Mucosa of descending colon (tissue), 3 donors: ENCODE results near the gene FGGY. TPM values are rescaled to one million over a fixed set of nuclear protein-coding genes. Genes with fewer than 3 reads are reported as not detected.
"Not testable (repeated sequence)": the region's sequence is repeated elsewhere in the genome, so short reads cannot be mapped to it uniquely, and the experiment has no call there.

ENCODE experiments used
- ATAC-seq: fragments of 200-7000 bp; cut with Tn5 transposase; one replicate; pipeline ENCODE4 v1.9.1; 2020; ENCODE audit warnings: mild to moderate bottlenecking, moderate library complexity
- DNase-seq, 3 donors: peaks; one replicate each; pipeline ENCODE4 v3.0.0-alpha.2; 2020
- H3K36me3 ChIP-seq: fragments of 200-600 bp; one replicate; pipeline ENCODE4 v1.8.0; 2021; ENCODE audit warnings: low read depth, mild to moderate bottlenecking
- H3K4me1 ChIP-seq: fragments of 200-600 bp; one replicate; pipeline ENCODE4 v1.8.0; 2021; ENCODE audit warnings: low read depth, mild to moderate bottlenecking
- H3K4me3 ChIP-seq: fragments of 200-600 bp; one replicate; pipeline ENCODE4 v1.8.0; 2021; ENCODE audit warnings: mild to moderate bottlenecking
- H3K9me3 ChIP-seq: fragments of 200-600 bp; one replicate; pipeline ENCODE4 v1.8.0; 2021; ENCODE audit warnings: mild to moderate bottlenecking
- CTCF ChIP-seq: fragments of 200-600 bp; IDR thresholded peaks from one replicate; pipeline ENCODE4 v1.8.0; 2022; ENCODE audit warnings: antibody characterized with exemption, mild to moderate bottlenecking
- intact Hi-C, 2 donors: fragments of 100-400 bp; cut with DNase I in 1 of 2; cut with micrococcal nuclease in 1 of 2; formaldehyde crosslinking; loops; one replicate each; pipeline versions ENCODE4 v1.11.0 to v1.11.1; 2022; cut with DNase I, micrococcal nuclease
- total RNA-seq, 3 donors: library from RNA; stranded (reverse); fragmentation: NEBNext Ultra II Directional in 2 of 3; extraction: Animal tissue kit (Norgen Biotek cat#: 25700) in 2 of 3; gene quantifications; one replicate each; pipeline versions ENCODE4 v1.2.1 to v1.2.4, GENCODE V29; 2021 to 2023
- donor health status: DM: no; HTN: no; CAD: no; lungs with moderate emphysema.
- donor health status: DM: no; HTN: no; CAD: no.
- donor health status: DM: no; HTN: yes; CAD: no.

The FGGY gene
- total RNA-seq, 3 donors from 2014 or later: 25.2 to 38.3 (median 36.6) TPM

- Histone ChIP-seq H3K4me1 (peaks cover 6% of the 10 kb centered on the region), H3K9me3 (peaks cover 11% of the 10 kb centered on the region), H3K4me3 (no peak overlapping the region), H3K36me3 (no peaks in the 10 kb centered on the region)
- ATAC-seq (no peak), DNase-seq (no peak)
- intact Hi-C loops: no loop called here
- no peak for TF ChIP-seq CTCF
Observed at GRCh38 chr1:59554011-59554663, 257.2 kb downstream of the FGGY start.

- ATAC-seq (no peak), DNase-seq (no peak)
- Histone ChIP-seq H3K4me3 (no peak overlapping the region), H3K9me3 (peaks cover 11% of the 10 kb centered on the region), H3K4me1 (no peaks in the 10 kb centered on the region), H3K36me3 (no peaks in the 10 kb centered on the region)
- no peak for TF ChIP-seq CTCF
- intact Hi-C loops: no loop called here
Observed at GRCh38 chr1:59554752-59555151, 257.9 kb downstream of the FGGY start.

- ATAC-seq (no peak), DNase-seq (no peak)
- TF ChIP-seq CTCF: no peak
- Histone ChIP-seq H3K4me1 (no peaks in the 10 kb centered on the region), H3K4me3 (no peak overlapping the region), H3K9me3 (peaks cover 11% of the 10 kb centered on the region), H3K36me3 (no peaks in the 10 kb centered on the region)
- intact Hi-C loops: no loop called here
Observed at GRCh38 chr1:59556398-59556797, 259.5 kb downstream of the FGGY start.

GRCh38 chr1:59556802-59557548 is 260.1 kb downstream of the FGGY start:
- peak; percentile 86 for ATAC-seq
- Histone ChIP-seq H3K4me3 (no peak overlapping the region), H3K36me3 (no peaks in the 10 kb centered on the region), H3K4me1 (no peaks in the 10 kb centered on the region), H3K9me3 (peaks cover 11% of the 10 kb centered on the region)
- intact Hi-C loops: no loop called here
- peak in 1 of 3 donors; percentile 52 for DNase-seq
- TF ChIP-seq CTCF: no peak

GRCh38 chr1:59557549-59557885 is 260.6 kb downstream of the FGGY start:
- H3K4me1 ChIP-seq: no peaks in the 10 kb centered on the region
- no peaks in the 10 kb centered on the region for H3K36me3 ChIP-seq
- intact Hi-C loops: no loop called here
- TF ChIP-seq CTCF: no peak
- DNase-seq: no peak
- ATAC-seq: no peak
- H3K9me3 ChIP-seq: peaks cover 11% of the 10 kb centered on the region
- H3K4me3 ChIP-seq: no peak overlapping the region

GRCh38 chr1:59558580-59558979 is 261.7 kb downstream of the FGGY start:
- ATAC-seq, intact Hi-C loops, DNase-seq, H3K4me3 ChIP-seq, H3K36me3 ChIP-seq, H3K4me1 ChIP-seq: not testable (repeated sequence)
- H3K9me3 ChIP-seq: peaks cover 11% of the 10 kb centered on the region
